ENCODE measurements around the gene FGF9. TPM values are rescaled to one million over a fixed set of nuclear protein-coding genes. Genes with fewer than 3 reads are reported as not detected.

FGF9 gene
- total and polyA plus RNA-seq, 2 donors (not counting 1 experiment from before 2014, with no cell fraction given), result 0.13 to 3.0 TPM

GRCh38 chr13:21661097-21661909 lies 9.6 kb upstream of the FGF9 start:
- POLR2A ChIA-PET, result no interaction called here
- H4K20me1 ChIP-seq (ENCODE audit: control insufficient read depth, insufficient read depth, low read length, poor library complexity, severe bottlenecking), result no peaks in the 10 kb centered on the region
- no peak for ATAC-seq (ENCODE audit: low read depth)
- no peak for DNase-seq
- intact Hi-C loops (cut with micrococcal nuclease), result loop anchor here (10.0 kb wide), 1 partner anchor 183 kb away; no protein-coding TSS in a partner anchor
- H3K9ac ChIP-seq (ENCODE audit: low read length), result no peak overlapping the region
- H3K27ac Mint-ChIP-seq, result no peak overlapping the region
- H3K79me2 ChIP-seq (ENCODE audit: control insufficient read depth, insufficient read depth, low read length), result no peaks in the 10 kb centered on the region
- H3K9me3 ChIP-seq (ENCODE audit: control extremely low read depth in 1 of 3, control insufficient read depth in 2 of 3, insufficient read depth in 1 of 3, low read length in 2 of 3), result peaks cover 2 to 5% (median 3%) of the 10 kb centered on the region in 3 donors
- no peak overlapping the region for H3K27ac ChIP-seq (ENCODE audit: low read length in 2 of 2)
- H3K4me2 ChIP-seq (replicated peaks; ENCODE audit: low read depth, low read length, poor library complexity, severe bottlenecking), result no peak overlapping the region
- no peaks in the 10 kb centered on the region for H3K9me3 Mint-ChIP-seq (ENCODE audit: insufficient read depth)
- WGBS (ENCODE audit: insufficient coverage), result no CpG with 5 or more reads among the region's 2 CpGs
- no peaks in the 10 kb centered on the region for H3K4me1 ChIP-seq (ENCODE audit: control insufficient read depth in 2 of 2, insufficient read depth in 2 of 2, low read length in 2 of 2)
- no peak overlapping the region for H3K4me3 ChIP-seq (ENCODE audit: control extremely low read depth in 1 of 5, extremely low read depth in 1 of 5, insufficient read depth in 1 of 5, low read depth in 2 of 5, low read length in 4 of 5)
- H3K27me3 ChIP-seq (replicated peaks in 1 of 4; ENCODE audit: control extremely low read depth in 1 of 4, control insufficient read depth in 3 of 4, insufficient read depth in 4 of 4, low read length in 3 of 4), result peaks cover 0 to 21% (median 11%) of the 10 kb centered on the region in 4 experiments
- no peaks in the 10 kb centered on the region for H3K4me1 Mint-ChIP-seq
- no peak overlapping the region for H2AFZ ChIP-seq (ENCODE audit: insufficient read depth, low read depth, low read length, poor library complexity, severe bottlenecking)
- no peaks in the 10 kb centered on the region for H3K36me3 ChIP-seq (replicated peaks in 1 of 2; ENCODE audit: control extremely low read depth in 1 of 2, control insufficient read depth in 1 of 2, extremely low read depth in 1 of 2, insufficient read depth in 2 of 2, low read length in 1 of 2)
- CTCF ChIA-PET, result no interaction called here
- TF ChIP-seq CTCF (IDR thresholded peaks at IDR 0.05) (no peak), EZH2 (IDR thresholded peaks at IDR 0.05; ENCODE audit: borderline replicate concordance, insufficient read depth, low read depth, low read length, poor library complexity, severe bottlenecking) (no peak)
- no peak overlapping the region for H3K4me3 Mint-ChIP-seq
- peaks cover 36% of the 10 kb centered on the region for H3K27me3 Mint-ChIP-seq

GRCh38 chr13:21663197-21663596 lies 7.7 kb upstream of the FGF9 start:
- H2AFZ ChIP-seq (ENCODE audit: insufficient read depth, low read depth, low read length, poor library complexity, severe bottlenecking), result no peak overlapping the region
- no peak overlapping the region for H3K4me3 ChIP-seq (ENCODE audit: control extremely low read depth in 1 of 5, extremely low read depth in 1 of 5, insufficient read depth in 1 of 5, low read depth in 2 of 5, low read length in 4 of 5)
- TF ChIP-seq EZH2 (IDR thresholded peaks at IDR 0.05; ENCODE audit: borderline replicate concordance, insufficient read depth, low read depth, low read length, poor library complexity, severe bottlenecking) (no peak), CTCF (IDR thresholded peaks at IDR 0.05) (no peak)
- ATAC-seq (ENCODE audit: low read depth), result no peak
- Mint-ChIP-seq H3K4me3 (no peak overlapping the region), H3K27me3 (peaks cover 40% of the 10 kb centered on the region), H3K4me1 (peaks cover 2% of the 10 kb centered on the region), H3K9me3 (ENCODE audit: insufficient read depth) (no peaks in the 10 kb centered on the region), H3K27ac (no peak overlapping the region)
- no peak overlapping the region for H3K4me2 ChIP-seq (replicated peaks; ENCODE audit: low read depth, low read length, poor library complexity, severe bottlenecking)
- POLR2A ChIA-PET, result no interaction called here
- no peak for DNase-seq
- intact Hi-C loops (cut with micrococcal nuclease), result loop anchor here (10.0 kb wide), 1 partner anchor 182 kb away; no protein-coding TSS in a partner anchor
- H3K36me3 ChIP-seq (replicated peaks in 1 of 2; ENCODE audit: control extremely low read depth in 1 of 2, control insufficient read depth in 1 of 2, extremely low read depth in 1 of 2, insufficient read depth in 2 of 2, low read length in 1 of 2), result no peaks in the 10 kb centered on the region
- H3K79me2 ChIP-seq (ENCODE audit: control insufficient read depth, insufficient read depth, low read length), result no peaks in the 10 kb centered on the region
- H3K27ac ChIP-seq (ENCODE audit: low read length in 2 of 2), result no peak overlapping the region
- no peaks in the 10 kb centered on the region for H4K20me1 ChIP-seq (ENCODE audit: control insufficient read depth, insufficient read depth, low read length, poor library complexity, severe bottlenecking)
- no peak overlapping the region for H3K9ac ChIP-seq (ENCODE audit: low read length)
- peaks cover 2 to 5% (median 2%) of the 10 kb centered on the region in 3 donors for H3K9me3 ChIP-seq (ENCODE audit: control extremely low read depth in 1 of 3, control insufficient read depth in 2 of 3, insufficient read depth in 1 of 3, low read length in 2 of 3)
- WGBS (ENCODE audit: insufficient coverage), result no CpG with 5 or more reads among the region's 4 CpGs
- H3K4me1 ChIP-seq (ENCODE audit: control insufficient read depth in 2 of 2, insufficient read depth in 2 of 2, low read length in 2 of 2), result no peaks in the 10 kb centered on the region
- CTCF ChIA-PET, result no interaction called here
- H3K27me3 ChIP-seq (replicated peaks in 1 of 4; ENCODE audit: control extremely low read depth in 1 of 4, control insufficient read depth in 3 of 4, insufficient read depth in 4 of 4, low read length in 3 of 4), result peaks cover 0 to 30% (median 17%) of the 10 kb centered on the region in 4 experiments
